ENCODE data around the gene TM7SF2.
A peak's percentile ranks its signal among the peaks of the same experiment; 100 is the strongest.

Gene TM7SF2

DNA sequence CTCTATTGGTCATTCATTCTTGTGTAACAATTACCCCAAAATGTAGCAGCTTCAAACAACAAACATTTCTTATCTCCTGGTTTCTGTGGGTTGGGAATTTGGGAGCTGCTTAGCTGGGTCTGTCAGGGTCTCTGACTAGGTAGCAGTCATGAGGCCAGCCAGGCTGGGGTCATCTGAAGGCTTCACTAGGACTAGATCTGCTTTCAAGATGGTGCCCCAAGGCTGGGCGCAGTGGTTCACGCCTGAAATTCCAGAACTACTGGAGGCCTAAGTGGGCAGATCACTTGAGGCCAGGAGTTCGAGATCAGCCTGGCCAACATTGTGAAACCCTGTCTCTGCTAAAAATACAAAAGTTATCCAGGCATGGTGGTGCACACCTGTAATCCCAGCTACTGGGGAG is 45.3 kb downstream of the TM7SF2 start:
- Histone ChIP-seq H3K4me2 (ENCODE audit: low read depth, low read length) (no peak overlapping the region), H3K4me3 (ENCODE audit: low read length) (no peak overlapping the region), H3K9me2 (replicated peaks; ENCODE audit: insufficient read depth, low read length) (no peaks in the 10 kb centered on the region), H3K27me3 (replicated peaks; ENCODE audit: insufficient read depth, low read length) (no peaks in the 10 kb centered on the region), H3K79me2 (ENCODE audit: low read length) (no peaks in the 10 kb centered on the region), H3K36me3 (replicated peaks; ENCODE audit: insufficient read depth, low read length) (no peaks in the 10 kb centered on the region), H3K9me3 (replicated peaks; ENCODE audit: insufficient read depth, low read length) (no peaks in the 10 kb centered on the region), H3K4me1 (ENCODE audit: low read length) (0 out of 2 replicates have a peak, but pooled peaks cover 9% of the 10 kb centered on the region), H3K27ac (ENCODE audit: low read length) (no peak overlapping the region), H3K9ac (ENCODE audit: low read length) (no peak overlapping the region), H2AFZ (ENCODE audit: low read length) (no peak overlapping the region), H4K20me1 (ENCODE audit: insufficient read depth, low read length) (no peaks in the 10 kb centered on the region), H3F3A (ENCODE audit: insufficient read depth, low read length) (no peaks in the 10 kb centered on the region)
- no peak for DNase-seq
- TF ChIP-seq EZH2phosphoT487 (IDR thresholded peaks at IDR 0.05; ENCODE audit: low read length), result no peak
- TF ChIP-seq EZH2 (optimal IDR thresholded peaks at IDR 0.05; ENCODE audit: low read depth, low read length), result no peak
- TF ChIP-seq, protein P1, sequence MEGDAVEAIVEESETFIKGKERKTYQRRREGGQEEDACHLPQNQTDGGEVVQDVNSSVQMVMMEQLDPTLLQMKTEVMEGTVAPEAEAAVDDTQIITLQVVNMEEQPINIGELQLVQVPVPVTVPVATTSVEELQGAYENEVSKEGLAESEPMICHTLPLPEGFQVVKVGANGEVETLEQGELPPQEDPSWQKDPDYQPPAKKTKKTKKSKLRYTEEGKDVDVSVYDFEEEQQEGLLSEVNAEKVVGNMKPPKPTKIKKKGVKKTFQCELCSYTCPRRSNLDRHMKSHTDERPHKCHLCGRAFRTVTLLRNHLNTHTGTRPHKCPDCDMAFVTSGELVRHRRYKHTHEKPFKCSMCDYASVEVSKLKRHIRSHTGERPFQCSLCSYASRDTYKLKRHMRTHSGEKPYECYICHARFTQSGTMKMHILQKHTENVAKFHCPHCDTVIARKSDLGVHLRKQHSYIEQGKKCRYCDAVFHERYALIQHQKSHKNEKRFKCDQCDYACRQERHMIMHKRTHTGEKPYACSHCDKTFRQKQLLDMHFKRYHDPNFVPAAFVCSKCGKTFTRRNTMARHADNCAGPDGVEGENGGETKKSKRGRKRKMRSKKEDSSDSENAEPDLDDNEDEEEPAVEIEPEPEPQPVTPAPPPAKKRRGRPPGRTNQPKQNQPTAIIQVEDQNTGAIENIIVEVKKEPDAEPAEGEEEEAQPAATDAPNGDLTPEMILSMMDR (IDR thresholded peaks at IDR 0.05; ENCODE audit: low read length), result no peak

DNA sequence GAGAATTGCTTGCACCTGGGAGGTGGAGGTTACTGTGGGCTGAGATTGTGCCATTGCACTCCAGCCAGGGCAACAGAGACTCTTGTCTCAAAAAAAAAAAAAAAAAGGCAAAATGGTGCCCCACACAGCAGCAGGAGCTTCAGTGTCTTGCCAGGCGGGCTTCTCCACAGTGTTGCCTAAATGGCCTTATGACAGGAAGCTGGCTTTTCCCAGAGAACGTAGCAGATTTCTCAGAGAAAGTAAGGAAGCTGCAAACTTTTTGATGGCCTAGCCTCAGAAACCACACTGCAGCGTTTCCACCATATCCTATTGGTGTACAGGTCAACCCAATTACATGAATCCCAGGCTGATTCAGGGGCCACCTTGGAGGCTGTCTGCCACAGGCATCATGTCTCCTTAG is 45.7 kb downstream of the TM7SF2 start:
- no peaks in the 10 kb centered on the region for H3K9me3 ChIP-seq (replicated peaks; ENCODE audit: insufficient read depth, low read length)
- no peak overlapping the region for H3K4me2 ChIP-seq (ENCODE audit: low read depth, low read length)
- no peaks in the 10 kb centered on the region for H4K20me1 ChIP-seq (ENCODE audit: insufficient read depth, low read length)
- no peaks in the 10 kb centered on the region for H3K9me2 ChIP-seq (replicated peaks; ENCODE audit: insufficient read depth, low read length)
- H3K4me1 ChIP-seq (ENCODE audit: low read length), result 0 out of 2 replicates have a peak, but pooled peaks cover 9% of the 10 kb centered on the region
- no peaks in the 10 kb centered on the region for H3K36me3 ChIP-seq (replicated peaks; ENCODE audit: insufficient read depth, low read length)
- DNase-seq, result no peak
- no peak overlapping the region for H3K9ac ChIP-seq (ENCODE audit: low read length)
- TF ChIP-seq, protein P1 (IDR thresholded peaks at IDR 0.05; ENCODE audit: low read length), result no peak
- no peak for TF ChIP-seq EZH2phosphoT487 (IDR thresholded peaks at IDR 0.05; ENCODE audit: low read length)
- TF ChIP-seq EZH2 (optimal IDR thresholded peaks at IDR 0.05; ENCODE audit: low read depth, low read length), result no peak
- no peak overlapping the region for H2AFZ ChIP-seq (ENCODE audit: low read length)
- no peak overlapping the region for H3K4me3 ChIP-seq (ENCODE audit: low read length)
- no peaks in the 10 kb centered on the region for H3K27me3 ChIP-seq (replicated peaks; ENCODE audit: insufficient read depth, low read length)
- no peaks in the 10 kb centered on the region for H3F3A ChIP-seq (ENCODE audit: insufficient read depth, low read length)
- no peaks in the 10 kb centered on the region for H3K79me2 ChIP-seq (ENCODE audit: low read length)
- no peak overlapping the region for H3K27ac ChIP-seq (ENCODE audit: low read length)

DNA sequence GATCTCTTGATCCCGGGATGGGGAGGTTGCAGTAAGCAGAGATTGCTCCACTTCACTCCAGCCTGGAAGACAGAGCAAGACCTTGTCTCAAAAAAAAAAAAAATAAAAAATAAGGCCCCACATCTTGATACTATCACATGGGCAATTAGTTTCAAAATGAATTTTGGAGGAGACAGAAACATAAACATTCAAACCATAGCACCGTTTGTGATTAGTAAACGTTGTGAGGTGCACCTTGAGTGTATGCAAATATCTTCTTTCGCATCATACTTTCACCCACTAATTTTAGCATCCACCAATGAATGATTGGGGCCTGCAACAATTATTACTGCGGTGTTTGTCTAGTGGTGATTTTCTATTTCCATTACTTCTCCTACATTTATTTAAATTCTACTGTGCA is 47.3 kb downstream of the TM7SF2 start:
- no peaks in the 10 kb centered on the region for H3F3A ChIP-seq (ENCODE audit: insufficient read depth, low read length)
- H3K9me2 ChIP-seq (replicated peaks; ENCODE audit: insufficient read depth, low read length), result no peaks in the 10 kb centered on the region
- H3K9me3 ChIP-seq (replicated peaks; ENCODE audit: insufficient read depth, low read length), result no peaks in the 10 kb centered on the region
- no peak overlapping the region for H3K27ac ChIP-seq (ENCODE audit: low read length)
- H3K9ac ChIP-seq (ENCODE audit: low read length), result no peak overlapping the region
- DNase-seq, result no peak
- H3K36me3 ChIP-seq (replicated peaks; ENCODE audit: insufficient read depth, low read length), result no peaks in the 10 kb centered on the region
- 0 out of 2 replicates have a peak, but pooled peaks cover 9% of the 10 kb centered on the region for H3K4me1 ChIP-seq (ENCODE audit: low read length)
- H3K4me3 ChIP-seq (ENCODE audit: low read length), result no peak overlapping the region
- H3K79me2 ChIP-seq (ENCODE audit: low read length), result no peaks in the 10 kb centered on the region
- H3K4me2 ChIP-seq (ENCODE audit: low read depth, low read length), result 0 out of 2 replicates have a peak overlapping the region, but pooled peaks have one; percentile 1
- H4K20me1 ChIP-seq (ENCODE audit: insufficient read depth, low read length), result no peaks in the 10 kb centered on the region
- TF ChIP-seq EZH2phosphoT487 (IDR thresholded peaks at IDR 0.05; ENCODE audit: low read length) (no peak), EZH2 (optimal IDR thresholded peaks at IDR 0.05; ENCODE audit: low read depth, low read length) (no peak)
- TF ChIP-seq, protein P1 (IDR thresholded peaks at IDR 0.05; ENCODE audit: low read length), result no peak
- no peaks in the 10 kb centered on the region for H3K27me3 ChIP-seq (replicated peaks; ENCODE audit: insufficient read depth, low read length)
- no peak overlapping the region for H2AFZ ChIP-seq (ENCODE audit: low read length)

Data from MM.1S (cell line).